Mononuclear cell (primary cell): ENCODE data around the gene AKR1B15. TPM values are rescaled to one million over a fixed set of nuclear protein-coding genes. Genes with fewer than 3 reads are reported as not detected.
"Not testable (repeated sequence)": the region's sequence is repeated elsewhere in the genome, so short reads cannot be mapped to it uniquely, and the experiment has no call there.

Experiments used
- H3K27me3 ChIP-seq: 2 replicates; pipeline ENCODE4 v1.6.0; 2011; ENCODE audit warnings: low read length, control low read depth; ENCODE audit not compliant: insufficient read depth
- H3K4me1 ChIP-seq: 2 replicates; pipeline ENCODE4 v1.5.1; 2011; ENCODE audit warnings: mild to moderate bottlenecking, low read length, control low read depth; ENCODE audit not compliant: insufficient read depth
- H3K4me3 ChIP-seq: 2 replicates; pipeline ENCODE4 v1.5.1; 2011; ENCODE audit warnings: mild to moderate bottlenecking, low read length, moderate library complexity
- H3K9me3 ChIP-seq: 2 replicates; pipeline ENCODE4 v1.5.1; 2011; ENCODE audit warnings: low read depth, mild to moderate bottlenecking, control low read depth, low read length
- total RNA-seq: library from RNA; depleted of rRNA; stranded (reverse); fragments of >200 nt; gene quantifications from one replicate; pipeline ENCODE4 v1.2.3, GENCODE V29; 2012

Gene AKR1B15
- total RNA-seq, 1 donor = not detected

DNA sequence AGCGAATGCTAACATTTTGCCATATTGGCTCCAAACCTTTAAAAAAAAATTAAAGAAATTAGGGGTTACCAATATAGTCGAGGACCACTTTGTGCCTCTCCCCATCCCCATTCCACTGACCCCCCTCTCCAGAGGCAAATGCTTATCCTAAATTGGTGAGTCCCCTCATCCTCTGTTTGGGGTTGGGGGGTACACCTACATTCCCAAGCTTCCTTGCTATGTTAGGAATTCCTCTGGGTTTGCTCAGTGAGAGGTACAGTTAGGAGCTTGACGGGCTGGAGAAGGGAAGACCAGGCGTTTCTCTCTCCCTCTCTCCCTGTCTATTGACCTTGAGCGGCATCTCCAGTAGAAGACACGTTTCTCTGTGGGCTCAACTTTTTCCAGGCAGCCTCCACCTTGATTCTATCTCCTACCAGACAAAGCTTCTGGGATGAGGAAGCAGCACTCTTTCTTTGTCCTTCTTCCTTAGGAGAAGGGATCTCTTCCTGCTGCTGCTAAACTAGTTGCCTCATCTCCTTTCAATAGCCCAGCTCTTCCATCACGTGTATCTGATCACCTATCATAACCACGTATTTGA, 6.6 kb upstream of the AKR1B15 start:
- H3K4me1 ChIP-seq = no peaks in the 10 kb centered on the region
- no peak overlapping the region for H3K4me3 ChIP-seq
- no peaks in the 10 kb centered on the region for H3K27me3 ChIP-seq
- no peaks in the 10 kb centered on the region for H3K9me3 ChIP-seq

- H3K9me3 ChIP-seq = no peaks in the 10 kb centered on the region
- H3K27me3 ChIP-seq = no peaks in the 10 kb centered on the region
- H3K4me1 ChIP-seq = no peaks in the 10 kb centered on the region
These were observed 3.5 kb upstream of the AKR1B15 start for GRCh38 chr7:134545380-134545779.

GRCh38 chr7:134545918-134546317, 3.0 kb upstream of the AKR1B15 start:
- no peaks in the 10 kb centered on the region for H3K4me1 ChIP-seq
- H3K27me3 ChIP-seq = no peaks in the 10 kb centered on the region
- H3K4me3 ChIP-seq = no peak overlapping the region
- no peaks in the 10 kb centered on the region for H3K9me3 ChIP-seq

More at GRCh38 chr7:134545380-134545779, 3.5 kb upstream of the AKR1B15 start:
- no peak overlapping the region for H3K4me3 ChIP-seq

DNA sequence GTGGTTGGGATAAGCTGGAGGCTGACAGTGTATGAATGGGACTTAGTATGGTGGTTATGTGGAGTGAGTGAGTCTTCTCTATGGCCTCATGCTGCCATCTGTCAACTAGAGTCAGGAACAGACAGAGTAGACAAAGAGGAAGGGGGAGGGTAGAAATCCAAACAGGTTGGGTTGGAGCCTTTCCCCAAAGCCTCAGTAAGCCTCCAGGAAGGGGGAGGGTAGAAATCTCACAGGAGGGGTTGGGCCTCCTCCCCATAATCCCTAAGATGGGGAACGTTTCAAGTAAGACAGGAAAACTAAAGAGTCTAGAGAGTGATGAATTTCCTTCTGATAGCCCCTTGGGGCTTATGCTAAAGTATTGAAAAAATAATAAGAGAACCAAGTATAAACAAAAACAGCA, 2.0 kb upstream of the AKR1B15 start:
- Histone ChIP-seq H3K4me3 (no peak overlapping the region), H3K4me1 (no peaks in the 10 kb centered on the region), H3K27me3 (no peaks in the 10 kb centered on the region), H3K9me3 (no peaks in the 10 kb centered on the region)

- Histone ChIP-seq H3K27me3 (no peaks in the 10 kb centered on the region), H3K4me3 (no peak overlapping the region), H3K4me1 (no peaks in the 10 kb centered on the region), H3K9me3 (no peaks in the 10 kb centered on the region)
These were observed 1.4 kb upstream of the AKR1B15 start for GRCh38 chr7:134547397-134548054.

- Histone ChIP-seq H3K27me3 (no peaks in the 10 kb centered on the region), H3K4me3 (no peak overlapping the region), H3K4me1 (no peaks in the 10 kb centered on the region), H3K9me3 (no peaks in the 10 kb centered on the region)
These were observed 456 bp downstream of the AKR1B15 start for GRCh38 chr7:134549366-134549765.

DNA sequence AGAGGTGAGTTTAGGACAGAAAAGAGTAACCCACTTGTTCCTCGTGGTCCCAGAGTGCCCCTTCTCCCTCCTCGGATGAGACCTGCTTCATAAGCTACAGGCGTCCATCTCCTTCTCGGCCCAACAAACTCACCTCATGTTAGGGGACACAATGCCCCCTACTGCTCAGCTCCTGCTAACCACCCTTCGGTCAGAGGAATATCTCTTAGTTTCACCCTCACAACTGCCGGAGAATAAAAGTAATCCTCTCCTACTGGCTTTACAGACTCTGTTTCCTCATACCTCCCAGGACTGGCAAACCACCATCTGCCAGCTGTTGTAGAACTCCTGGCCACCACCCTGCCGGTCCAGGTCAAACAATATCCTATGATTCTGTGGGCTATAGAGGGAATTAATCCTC, 3.2 kb downstream of the AKR1B15 start:
- Histone ChIP-seq H3K4me1 (no peaks in the 10 kb centered on the region), H3K9me3 (no peaks in the 10 kb centered on the region), H3K27me3 (no peaks in the 10 kb centered on the region), H3K4me3 (no peak overlapping the region)

GRCh38 chr7:134553976-134554375, 5.1 kb downstream of the AKR1B15 start:
- Histone ChIP-seq H3K4me3 (no peak overlapping the region), H3K9me3 (no peaks in the 10 kb centered on the region), H3K27me3 (no peaks in the 10 kb centered on the region), H3K4me1 (no peaks in the 10 kb centered on the region)

- Histone ChIP-seq H3K4me3 (no peak overlapping the region), H3K27me3 (no peaks in the 10 kb centered on the region), H3K4me1 (no peaks in the 10 kb centered on the region), H3K9me3 (no peaks in the 10 kb centered on the region)
These were observed 5.6 kb downstream of the AKR1B15 start for GRCh38 chr7:134554417-134554966.

DNA sequence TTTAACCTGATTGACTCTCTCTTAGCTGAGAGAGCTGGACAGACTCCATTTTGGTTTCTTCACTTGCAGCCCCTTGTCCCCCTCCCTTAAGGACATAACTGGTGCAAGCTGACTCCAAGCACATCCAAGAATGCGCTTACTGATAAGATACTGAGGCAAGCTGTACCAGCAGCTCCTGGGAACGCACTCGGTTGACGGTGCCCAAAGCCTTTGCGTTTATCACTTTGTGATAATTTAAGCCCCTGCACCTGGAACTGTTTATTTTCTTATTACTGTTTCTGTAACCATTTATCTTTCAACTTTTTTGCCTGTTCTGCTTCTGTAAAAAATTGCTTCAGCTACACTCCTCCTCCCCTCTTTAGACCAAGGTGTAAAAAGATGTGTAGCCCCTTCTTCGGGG, 8.5 kb downstream of the AKR1B15 start:
- Histone ChIP-seq H3K4me1 (no peaks in the 10 kb centered on the region), H3K27me3 (no peaks in the 10 kb centered on the region), H3K4me3 (no peak overlapping the region), H3K9me3 (no peaks in the 10 kb centered on the region)

- Histone ChIP-seq H3K27me3 (no peaks in the 10 kb centered on the region), H3K9me3 (no peaks in the 10 kb centered on the region), H3K4me3 (no peak overlapping the region), H3K4me1 (no peaks in the 10 kb centered on the region)
These were observed 9.5 kb downstream of the AKR1B15 start for GRCh38 chr7:134558370-134558769.

DNA sequence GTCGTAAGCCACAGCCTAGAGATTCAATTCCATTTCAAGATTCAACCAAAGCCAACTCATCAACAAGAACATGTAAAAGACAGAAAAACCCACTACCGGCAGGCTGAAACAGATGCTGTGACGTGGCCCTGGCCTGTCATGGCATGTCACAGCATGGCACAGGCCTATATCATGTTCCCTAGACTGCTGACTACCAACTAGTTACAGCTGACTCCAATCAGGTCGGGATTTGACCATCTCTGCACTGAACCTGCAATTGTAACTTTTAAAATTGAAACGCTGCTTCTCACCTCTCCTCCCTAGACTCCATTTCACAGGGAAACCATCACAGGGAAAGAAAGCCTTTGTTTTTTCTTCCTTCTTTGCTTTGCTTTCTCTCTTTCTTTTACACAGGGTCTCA, 12.7 kb downstream of the AKR1B15 start:
- H3K4me1 ChIP-seq, H3K4me3 ChIP-seq, H3K27me3 ChIP-seq, H3K9me3 ChIP-seq: not testable (repeated sequence)

DNA sequence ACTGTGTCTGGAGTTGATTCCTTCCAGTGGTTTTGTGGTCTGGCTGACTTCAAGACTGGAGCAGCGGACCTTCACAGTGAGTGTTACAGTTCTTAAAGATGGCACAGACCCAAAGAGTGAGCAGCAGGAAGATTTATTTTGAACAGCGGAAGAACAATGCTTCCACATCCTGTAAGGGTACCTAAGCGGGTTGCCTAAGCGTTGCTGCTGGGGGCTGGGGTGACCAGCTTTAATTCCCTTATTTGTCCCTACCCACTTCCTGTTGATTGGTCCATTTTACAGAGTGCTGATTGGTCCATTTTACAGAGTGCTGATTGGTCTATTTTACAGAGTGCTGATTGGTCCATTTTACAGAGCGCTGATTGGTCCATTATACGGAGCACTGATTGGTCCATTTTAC, 13.2 kb downstream of the AKR1B15 start:
- H3K4me1 ChIP-seq = no peaks in the 10 kb centered on the region
- no peaks in the 10 kb centered on the region for H3K27me3 ChIP-seq
- H3K9me3 ChIP-seq = no peaks in the 10 kb centered on the region
- no peak overlapping the region for H3K4me3 ChIP-seq

GRCh38 chr7:134563398-134563749, 14.5 kb downstream of the AKR1B15 start:
- not testable (repeated sequence) for H3K4me3 ChIP-seq, H3K9me3 ChIP-seq, H3K4me1 ChIP-seq, H3K27me3 ChIP-seq

DNA sequence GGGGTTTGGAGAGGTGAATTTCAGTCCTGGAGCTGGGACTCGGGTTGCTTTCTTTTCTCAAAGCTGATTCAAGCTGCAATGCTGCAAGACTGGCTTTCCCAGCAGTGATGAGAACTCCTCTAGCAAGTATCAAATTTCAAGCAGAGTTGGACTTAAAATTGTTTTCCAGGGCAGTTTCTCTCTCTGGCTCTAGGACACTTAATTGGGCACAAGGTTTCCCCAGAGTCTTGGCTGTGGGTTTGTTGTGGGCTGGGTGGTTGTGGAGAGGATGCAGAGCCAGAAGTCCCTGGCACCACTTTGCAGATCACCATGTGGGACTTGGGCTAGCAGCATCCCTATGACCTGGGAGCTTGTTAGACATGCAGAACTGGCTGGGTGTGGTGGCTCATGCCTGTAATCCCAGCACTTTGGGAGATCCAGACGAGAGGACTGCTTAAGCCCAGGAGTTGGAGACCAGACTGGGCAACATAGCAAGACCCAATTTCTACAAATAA, 16.8 kb downstream of the AKR1B15 start:
- Histone ChIP-seq H3K9me3 (no peaks in the 10 kb centered on the region), H3K27me3 (no peaks in the 10 kb centered on the region), H3K4me1 (no peaks in the 10 kb centered on the region), H3K4me3 (no peak overlapping the region)

- Histone ChIP-seq H3K4me1 (no peaks in the 10 kb centered on the region), H3K27me3 (no peaks in the 10 kb centered on the region), H3K4me3 (no peak overlapping the region), H3K9me3 (no peaks in the 10 kb centered on the region)
These were observed 18.5 kb downstream of the AKR1B15 start for GRCh38 chr7:134567368-134567767.
